Measurements from ENCODE around the gene PERCC1. TPM values are rescaled to one million over a fixed set of nuclear protein-coding genes. Genes with fewer than 3 reads are reported as not detected.
A peak's percentile ranks its signal among the peaks of the same experiment; 100 is the strongest.

Gene PERCC1
- total RNA-seq, 1 donor from 2014 or later = not detected

GRCh38 chr16:1412847-1413246 lies 18.0 kb upstream of the PERCC1 start:
- no peaks in the 10 kb centered on the region for H3K9me3 ChIP-seq
- H3K4me3 ChIP-seq = no peak overlapping the region
- H3K36me3 ChIP-seq = peaks cover 0 to 21% of the 10 kb centered on the region in 2 donors
- no peaks in the 10 kb centered on the region for H3K27me3 ChIP-seq
- intact Hi-C loops (cut with DNase I) = loop anchor here (10.0 kb wide), 1 partner anchor 48 kb away; no protein-coding TSS in a partner anchor
- no peak for DNase-seq (ENCODE audit: extremely low spot score in 2 of 2)
- no peak overlapping the region for H3K27ac ChIP-seq
- TF ChIP-seq POLR2AphosphoS5 (IDR thresholded peaks at IDR 0.05; ENCODE audit: insufficient read depth in 1 of 2, low read depth in 1 of 2) (no peak), POLR2A (IDR thresholded peaks at IDR 0.05) (no peak), CTCF (IDR thresholded peaks at IDR 0.05) (no peak)
- peaks cover 48% of the 10 kb centered on the region for H3K4me1 ChIP-seq

- DNase-seq (ENCODE audit: extremely low spot score in 2 of 2) = no peak
- no peaks in the 10 kb centered on the region for H3K9me3 ChIP-seq
- no peaks in the 10 kb centered on the region for H3K27me3 ChIP-seq
- H3K27ac ChIP-seq = peak overlapping the region; percentile 87
- peak overlapping the region; percentile 96 to 99 for H3K4me3 ChIP-seq
- H3K4me1 ChIP-seq = peaks cover 43% of the 10 kb centered on the region
- TF ChIP-seq CTCF (IDR thresholded peaks at IDR 0.05) (peak in 2 of 3 experiments; percentile 23 to 29), POLR2A (IDR thresholded peaks at IDR 0.05) (no peak), POLR2AphosphoS5 (IDR thresholded peaks at IDR 0.05; ENCODE audit: insufficient read depth in 1 of 2, low read depth in 1 of 2) (peak in 1 of 2 donors; percentile 10)
- H3K36me3 ChIP-seq = peaks cover 0 to 21% of the 10 kb centered on the region in 2 donors
- intact Hi-C loops (cut with DNase I) = loop anchor here (10.0 kb wide), 1 partner anchor 49 kb away; no protein-coding TSS in a partner anchor
Measured at GRCh38 chr16:1413684-1414531, 17.0 kb upstream of the PERCC1 start.

GRCh38 chr16:1414532-1415260 lies 16.2 kb upstream of the PERCC1 start, which contains the start of gene UNKL:
Gene UNKL, minus strand, starts transcription at chr16:1414704. Its CDS starts 13 bp downstream, at chr16:1414691.
- Histone ChIP-seq H3K4me3 (peak within 1 kb of the TSS; percentile 96 to 99), H3K27me3 (no peaks in the 10 kb centered on the region), H3K36me3 (peaks cover 0 to 21% of the 10 kb centered on the region in 2 donors), H3K27ac (peak within 1 kb of the TSS; percentile 87), H3K4me1 (peaks cover 43% of the 10 kb centered on the region), H3K9me3 (no peaks in the 10 kb centered on the region)
- no peak for DNase-seq (ENCODE audit: extremely low spot score in 2 of 2)
- intact Hi-C loops (cut with DNase I) = loop anchor here (10.0 kb wide), 1 partner anchor 50 kb away; no protein-coding TSS in a partner anchor
- no peak for TF ChIP-seq POLR2A (IDR thresholded peaks at IDR 0.05)
- no peak for TF ChIP-seq POLR2AphosphoS5 (IDR thresholded peaks at IDR 0.05; ENCODE audit: insufficient read depth in 1 of 2, low read depth in 1 of 2)

GRCh38 chr16:1416521-1416941 lies 14.3 kb upstream of the PERCC1 start:
- Histone ChIP-seq H3K4me1 (peaks cover 50% of the 10 kb centered on the region), H3K36me3 (peaks cover 0 to 11% of the 10 kb centered on the region in 2 donors), H3K27ac (no peak overlapping the region), H3K4me3 (no peak overlapping the region), H3K27me3 (no peaks in the 10 kb centered on the region), H3K9me3 (no peaks in the 10 kb centered on the region)
- intact Hi-C loops (cut with DNase I) = loop anchor here (10.0 kb wide), 1 partner anchor 52 kb away; no protein-coding TSS in a partner anchor
- TF ChIP-seq POLR2AphosphoS5 (IDR thresholded peaks at IDR 0.05; ENCODE audit: insufficient read depth in 1 of 2, low read depth in 1 of 2) (no peak), POLR2A (IDR thresholded peaks at IDR 0.05) (no peak), CTCF (IDR thresholded peaks at IDR 0.05) (no peak)
- no peak for DNase-seq (ENCODE audit: extremely low spot score in 2 of 2)

GRCh38 chr16:1420111-1420539 lies 10.8 kb upstream of the PERCC1 start:
- Histone ChIP-seq H3K27ac (peak overlapping the region; percentile 86), H3K4me1 (peaks cover 29% of the 10 kb centered on the region), H3K27me3 (no peaks in the 10 kb centered on the region), H3K4me3 (peak overlapping the region; percentile 64 to 78), H3K36me3 (no peaks in the 10 kb centered on the region), H3K9me3 (no peaks in the 10 kb centered on the region)
- no peak for DNase-seq (ENCODE audit: extremely low spot score in 2 of 2)
- intact Hi-C loops (cut with DNase I) = loop anchor here (10.0 kb wide), 1 partner anchor 285 kb away; the partner anchor contains the start of gene MAPK8IP3
- no peak for TF ChIP-seq POLR2A (IDR thresholded peaks at IDR 0.05)

All from vagina (tissue), 2 donors.